K562 (cell line): ENCODE measurements around the gene ZNF143. TPM values are rescaled to one million over a fixed set of nuclear protein-coding genes. Genes with fewer than 3 reads are reported as not detected.
A peak's percentile ranks its signal among the peaks of the same experiment; 100 is the strongest.

Experiments used
- ATAC-seq: fragments of 200-7000 bp; cut with Tn5 transposase; 3 replicates; pipeline ENCODE4 v1.9.1; 2020; ENCODE audit warnings: moderate library complexity
- BruUV-seq: library from RNA; stranded (reverse); fragments of 400-500 nt; replicated peaks from 2 replicates; lab custom pipeline; 2021; lab: Mats Ljungman, UMichigan
- CTCF ChIA-PET: fragments of 300-600 bp; formaldehyde crosslinking; extraction: SDS; loops from one replicate; lab custom pipeline; 2021; ENCODE audit warnings: low intra/inter-chr PET ratio; lab: Yijun Ruan, JAX
- POLR2A ChIA-PET: fragments of 300-600, 350-650 bp; sonication (Branson Sonifier 250); formaldehyde crosslinking; extraction: SDS; loops from one replicate; lab custom pipeline; 2021; ENCODE audit warnings: antibody characterized with exemption, inconsistent platforms; lab: Yijun Ruan, JAX
- DNase-seq, 4 experiments: peaks; one replicate each; pipeline versions ENCODE4 v3.0.0 to v3.0.0-alpha.2; 2011 to 2018; ENCODE audit warnings: low spot score in 3 of 4, mixed read lengths in 3 of 4; ENCODE audit errors: extremely low read depth in 1 of 4
- FAIRE-seq: peaks from 2 replicates; lab custom pipeline; 2011; peaks lifted over from hg19 to GRCh38; lab: Jason Lieb, UNC
- H2AFZ ChIP-seq: 2 replicates; pipeline ENCODE4 v1.6.0; 2011; ENCODE audit warnings: low read depth, low read length, control low read depth, inconsistent platforms
- H3K27ac ChIP-seq: fragments of 200-600 bp; 3 replicates; pipeline ENCODE4 v1.8.0; 2011; ENCODE audit warnings: low read depth, mild to moderate bottlenecking, control low read depth, inconsistent platforms, low read length, moderate library complexity, mixed read lengths; ENCODE audit errors: extremely low read depth
- H3K27me3 ChIP-seq, 2 experiments: fragments of 300-600 bp in 1 of 2; 2 replicates in 1 of 2; 3 replicates in 1 of 2; pipeline versions ENCODE4 v1.6.0 to v1.8.0; 2011; ENCODE audit warnings: inconsistent platforms in 2 of 2, low read length in 2 of 2, mild to moderate bottlenecking in 1 of 2, mixed read lengths in 1 of 2, moderate library complexity in 1 of 2; ENCODE audit not compliant: control insufficient read depth in 2 of 2, insufficient read depth in 2 of 2
- H3K36me3 ChIP-seq: fragments of 300-600 bp; 3 replicates; pipeline ENCODE4 v1.8.0; 2011; ENCODE audit warnings: mild to moderate bottlenecking, low read length, inconsistent platforms; ENCODE audit not compliant: control insufficient read depth, insufficient read depth
- H3K4me1 ChIP-seq, 2 experiments: fragments of 200-600 bp in 1 of 2; replicated peaks in 1 of 2; 2 replicates in 1 of 2; 3 replicates in 1 of 2; pipeline versions ENCODE4 v1.5.1 to v1.8.0; 2011; ENCODE audit warnings: inconsistent platforms in 2 of 2, low read length in 2 of 2, mild to moderate bottlenecking in 1 of 2, mixed read lengths in 1 of 2, moderate library complexity in 1 of 2; ENCODE audit not compliant: control insufficient read depth in 2 of 2, insufficient read depth in 2 of 2
- H3K4me2 ChIP-seq: 2 replicates; pipeline ENCODE4 v1.6.1; 2011; ENCODE audit warnings: low read length, control low read depth, inconsistent platforms, mixed read lengths; ENCODE audit not compliant: insufficient read depth
- H3K4me3 ChIP-seq: fragments of 200-600 bp; sonication (generic), shearing (Covaris generic); 2 replicates; pipeline ENCODE4 v1.5.1; 2016; ENCODE audit warnings: control low read depth, inconsistent platforms
- H3K79me2 ChIP-seq: fragments of 200-600 bp; 3 replicates; pipeline ENCODE4 v1.8.0; 2011; ENCODE audit warnings: low read length, inconsistent platforms; ENCODE audit not compliant: control insufficient read depth, insufficient read depth
- H3K9ac ChIP-seq, 2 experiments: 2 replicates each; pipeline versions ENCODE4 v1.6.0 to v1.6.1; 2011; ENCODE audit warnings: low read depth in 2 of 2, low read length in 2 of 2, control low read depth in 1 of 2, inconsistent platforms in 1 of 2, mild to moderate bottlenecking in 1 of 2, mixed read lengths in 1 of 2; ENCODE audit not compliant: insufficient read depth in 1 of 2
- H3K9me1 ChIP-seq: one replicate; pipeline ENCODE4 v1.6.0; 2011; ENCODE audit warnings: inconsistent platforms, mild to moderate bottlenecking, low read length, moderate library complexity; ENCODE audit not compliant: control insufficient read depth, insufficient read depth
- H3K9me3 ChIP-seq: replicated peaks from 2 replicates; pipeline ENCODE4 v1.5.1; 2011; ENCODE audit warnings: low read depth, low read length, inconsistent platforms; ENCODE audit not compliant: control insufficient read depth, insufficient read depth
- H4K20me1 ChIP-seq: replicated peaks from 2 replicates; pipeline ENCODE4 v1.6.1; 2011; ENCODE audit warnings: low read length, inconsistent platforms, mixed read lengths; ENCODE audit not compliant: control insufficient read depth, insufficient read depth
- BRCA1 ChIP-seq, 2 experiments: fragments of 450-650 bp in 1 of 2; sonication (generic) in 1 of 2; formaldehyde crosslinking in 1 of 2; IDR thresholded peaks; 2 replicates each; pipeline versions ENCODE4 v1.5.0 to v1.6.1; 2017 to 2020; ENCODE audit warnings: mild to moderate bottlenecking in 1 of 2, missing genetic modification reagents in 1 of 2
- BRD4 ChIP-seq: fragments of 200-600 bp; sonication (generic); IDR thresholded peaks from 2 replicates; pipeline ENCODE4 v1.6.1; 2017; ENCODE audit warnings: inconsistent platforms
- CEBPB ChIP-seq: fragments of 450-650 bp; IDR thresholded peaks from 2 replicates; pipeline ENCODE4 v1.6.1; 2016; ENCODE audit warnings: missing genetic modification characterization, missing compliant biosample characterization
- ETS2 ChIP-seq: IDR thresholded peaks from 2 replicates; pipeline ENCODE4 v1.6.1; 2016; ENCODE audit warnings: borderline replicate concordance, missing genetic modification characterization, mild to moderate bottlenecking, moderate library complexity, missing compliant biosample characterization; ENCODE audit not compliant: poor library complexity, severe bottlenecking
- MAZ ChIP-seq, 2 experiments: fragments of 450-650 bp in 1 of 2; sonication (generic) in 1 of 2; formaldehyde crosslinking; IDR thresholded peaks in 1 of 2; conservative IDR thresholded peaks in 1 of 2; 2 replicates each; pipeline versions ENCODE4 v1.4.0 to v1.5.0; 2020; ENCODE audit warnings: mild to moderate bottlenecking in 1 of 2, missing genetic modification reagents in 1 of 2
- NCOR1 ChIP-seq: fragments of 450-650 bp; IDR thresholded peaks from 2 replicates; pipeline ENCODE4 v1.6.1; 2016; ENCODE audit warnings: mild to moderate bottlenecking, moderate library complexity
- NUFIP1 ChIP-seq: fragments of 450-650 bp; IDR thresholded peaks from 2 replicates; pipeline ENCODE4 v1.6.1; 2018; ENCODE audit not compliant: partially characterized antibody
- PPARD ChIP-seq: fragments of 250-450 bp; sonication (Bioruptor Pico); IDR thresholded peaks from 2 replicates; pipeline ENCODE4 v1.8.0; 2022; ENCODE audit warnings: inconsistent platforms, mild to moderate bottlenecking, moderate library complexity
- PTRF ChIP-seq: fragments of 450-650 bp; IDR thresholded peaks from 2 replicates; pipeline ENCODE4 v1.6.1; 2016; ENCODE audit warnings: mild to moderate bottlenecking, missing genetic modification characterization, missing compliant biosample characterization
- SMC3 ChIP-seq: conservative IDR thresholded peaks from 2 replicates; pipeline ENCODE4 v1.6.1; 2011; ENCODE audit warnings: low read depth, low read length, improper control_type of control experiment; ENCODE audit not compliant: insufficient read depth
- STAT5A ChIP-seq: IDR thresholded peaks from 2 replicates; pipeline ENCODE4 v1.6.1; 2012; ENCODE audit warnings: low read length, inconsistent platforms, borderline replicate concordance
- TCF3 ChIP-seq: sonication (generic); formaldehyde crosslinking; IDR thresholded peaks from 2 replicates; pipeline ENCODE4 v1.4.0; 2020; ENCODE audit warnings: mild to moderate bottlenecking, missing genetic modification reagents
- TEAD4 ChIP-seq, 2 experiments: sonication (generic) in 1 of 2; formaldehyde crosslinking in 1 of 2; IDR thresholded peaks; 2 replicates each; pipeline versions ENCODE4 v1.6.1 to v1.8.0; 2012 to 2022; ENCODE audit warnings: borderline replicate concordance in 1 of 2, inconsistent platforms in 1 of 2, low read length in 1 of 2, mild to moderate bottlenecking in 1 of 2, missing genetic modification reagents in 1 of 2
- THAP12 ChIP-seq: fragments of 250-450 bp; sonication (Bioruptor Pico); IDR thresholded peaks from 2 replicates; pipeline ENCODE4 v1.9.0; 2021; ENCODE audit warnings: mild to moderate bottlenecking, inconsistent platforms
- ZFP30 ChIP-seq: fragments of 250-450 bp; sonication (Bioruptor Pico); IDR thresholded peaks from 2 replicates; pipeline ENCODE4 v1.8.0; 2022; ENCODE audit warnings: moderate library complexity, mild to moderate bottlenecking, inconsistent platforms, borderline replicate concordance
- WGBS: fragments of 100-300 bp; shearing (Covaris generic); methylation state at CpG from one replicate; pipeline ENCODE4 v1.1.6; 2016; ENCODE audit warnings: low coverage, mixed read lengths; ENCODE audit not compliant: insufficient coverage; ENCODE audit errors: missing lambda C conversion rate; 5-methylcytosine and 5-hydroxymethylcytosine counted together
- in situ Hi-C: fragments of 300-500 bp; cut with MboI; formaldehyde crosslinking; loops from 4 replicates; pipeline ENCODE4 v1.15.0; 2018; ENCODE audit warnings: inconsistent platforms, mixed read lengths
- intact Hi-C: fragments of 100-400 bp; cut with micrococcal nuclease; formaldehyde crosslinking; loops from 2 replicates; pipeline ENCODE4 v1.14.2; 2022
- polyA plus RNA-seq, 8 experiments: library from polyadenylated mRNA; depleted of rRNA in 4 of 8; stranded (reverse) in 5 of 8; unstranded in 3 of 8; fragments of >200 nt; fragmentation: Nextera tagmentation in 2 of 8; fragmentation: Illumina TruSeq in 1 of 8; extraction: Ambion mirVana in 2 of 8; extraction: Trizol in 1 of 8; gene quantifications; 2 replicates each; pipeline versions ENCODE4 v1.2.1 to v1.2.3, GENCODE V29; 2011 to 2014; ENCODE audit warnings: inconsistent platforms in 1 of 8, missing spikeins in 1 of 8
- total RNA-seq, 7 experiments: library from RNA; depleted of rRNA in 6 of 7; stranded (reverse); fragments of >200 nt in 6 of 7; fragmentation: Illumina TruSeq in 2 of 7; extraction: Trizol in 2 of 7; gene quantifications; 2 replicates each; pipeline versions ENCODE4 v1.2.1 to v1.2.3, GENCODE V29; 2011 to 2021; ENCODE audit warnings: low replicate concordance in 1 of 7

ZNF143 gene
- total and polyA plus RNA-seq, 9 of the 15 experiments (the other 6 are each of a cell fraction or from before 2014, with no cell fraction given), result 18.4 to 58.5 (median 27.1) TPM

GRCh38 chr11:9495803-9496514 lies 35.1 kb downstream of the ZNF143 start:
- Histone ChIP-seq H3K27me3 (no peaks in the 10 kb centered on the region), H3K9me1 (no peaks in the 10 kb centered on the region), H4K20me1 (no peaks in the 10 kb centered on the region), H2AFZ (peak overlapping the region; percentile 49; the same call in 1 of the 2 replicates), H3K4me3 (no peak overlapping the region), H3K4me1 (peaks cover 0 to 6% of the 10 kb centered on the region in 2 experiments; a peak in 3 of 5 replicates), H3K27ac (peak overlapping the region; percentile 37), H3K4me2 (peak overlapping the region; percentile 42; the same call in 1 of the 2 replicates), H3K79me2 (no peaks in the 10 kb centered on the region), H3K9ac (peak overlapping the region; percentile 7 to 36; a peak in 2 of 4 replicates), H3K36me3 (peaks cover 63% of the 10 kb centered on the region), H3K9me3 (no peaks in the 10 kb centered on the region)
- DNase-seq (peak in 1 of 4 experiments; percentile 49), ATAC-seq (peak; percentile 77), FAIRE-seq (peak; percentile 65)
- ChIA-PET CTCF (no interaction called here), POLR2A (interaction anchor here (0.7 to 0.8 kb wide), 2 partner anchors 22 to 54 kb away, joined by 3 read pairs; no protein-coding TSS in a partner anchor)
- intact Hi-C loops, result no loop called here
- BruUV-seq, result no TSS peak
- in situ Hi-C loops, result no loop called here
- 16% methylated on average over 6 of the region's 6 CpGs for WGBS
- TF ChIP-seq PPARD (CRISPR knock-in tag) (no peak), TEAD4 (IDR thresholded peaks at IDR 0.05; ENCODE audit: low read length) (0 out of 2 replicates have a peak, but pooled peaks have one; percentile 28), TEAD4 (CRISPR knock-in tag; IDR thresholded peaks at IDR 0.05; ENCODE audit: borderline replicate concordance) (no peak), ZFP30 (CRISPR knock-in tag) (no peak), STAT5A (no peak), SMC3 (no peak), BRD4 (no peak), PTRF (tag) (no peak), CEBPB (tag) (0 out of 2 replicates have a peak, but pooled peaks have one; percentile 22), TCF3 (peak; percentile 40; the same call in 1 of the 2 replicates), THAP12 (no peak), NUFIP1 (no peak), ETS2 (tag) (no peak), BRCA1 (IDR thresholded peaks at IDR 0.05) (no peak), BRCA1 (CRISPR knock-in tag; IDR thresholded peaks at IDR 0.05) (no peak), MAZ (CRISPR knock-in tag; conservative IDR thresholded peaks at IDR 0.05 in 1 of 2, IDR thresholded peaks at IDR 0.05 in 1 of 2) (no peak), NCOR1 (0 out of 2 replicates have a peak, but pooled peaks have one; percentile 13)
